Fibroblast of the conjunctiva (primary cell): ENCODE measurements around the gene POLR1G.

Source experiments
- DNase-seq: peaks from one replicate; pipeline ENCODE4 v3.0.0-alpha.2; 2010; ENCODE audit warnings: low read depth

Gene POLR1G

DNA sequence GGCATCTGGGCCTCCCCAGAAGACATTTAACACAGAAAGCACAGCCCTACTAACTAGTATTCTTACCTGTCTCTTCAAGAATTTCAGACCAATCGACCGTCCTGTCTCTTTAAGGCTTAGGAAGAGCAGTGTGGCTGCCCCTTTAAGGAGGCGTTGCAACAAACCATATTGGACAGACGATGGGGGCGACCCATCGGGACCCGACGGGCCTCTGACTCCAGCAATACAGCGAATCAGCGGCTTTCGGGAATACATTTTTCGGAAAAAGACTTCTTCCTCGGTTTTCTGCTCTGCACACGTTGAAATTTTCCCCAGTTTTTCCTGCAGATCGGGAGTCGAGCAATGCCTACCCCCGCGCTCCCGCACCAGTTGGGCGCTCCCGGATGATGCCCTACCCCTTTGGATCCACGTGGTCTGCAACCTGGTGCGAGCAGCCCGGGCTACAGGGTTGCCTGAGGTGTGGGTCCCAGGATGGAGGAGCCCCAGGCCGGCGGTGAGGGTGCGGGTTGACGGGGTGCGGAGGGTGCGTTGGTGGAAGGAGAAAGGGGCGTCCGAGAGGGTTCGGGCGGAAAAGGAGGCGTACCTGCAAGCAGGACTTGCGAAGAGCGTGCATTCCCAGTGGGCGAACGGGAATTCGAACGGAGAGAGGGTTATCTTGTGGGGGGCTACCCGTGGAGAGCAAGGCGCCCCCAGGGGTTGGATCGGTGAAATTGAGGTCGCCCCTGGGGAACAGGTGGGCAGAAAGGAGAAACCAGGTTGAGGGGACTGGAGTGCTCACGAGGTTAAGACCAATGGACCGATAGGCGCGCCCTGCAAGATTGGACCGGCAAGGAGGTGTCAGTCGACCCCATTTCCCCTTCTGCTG, at the start of gene POLR1G:
POLR1G (plus strand) TSS at position 419 of the 865 bp plus-strand sequence; CDS start at position 472, 53 bp downstream.
- peak; percentile 51 for DNase-seq

GRCh38 chr19:45356760-45357444, 49.5 kb upstream of the POLR1G start:
- no peak for DNase-seq

- DNase-seq, result no peak
These were observed 49.0 kb upstream of the POLR1G start for GRCh38 chr19:45357445-45357783.

DNA sequence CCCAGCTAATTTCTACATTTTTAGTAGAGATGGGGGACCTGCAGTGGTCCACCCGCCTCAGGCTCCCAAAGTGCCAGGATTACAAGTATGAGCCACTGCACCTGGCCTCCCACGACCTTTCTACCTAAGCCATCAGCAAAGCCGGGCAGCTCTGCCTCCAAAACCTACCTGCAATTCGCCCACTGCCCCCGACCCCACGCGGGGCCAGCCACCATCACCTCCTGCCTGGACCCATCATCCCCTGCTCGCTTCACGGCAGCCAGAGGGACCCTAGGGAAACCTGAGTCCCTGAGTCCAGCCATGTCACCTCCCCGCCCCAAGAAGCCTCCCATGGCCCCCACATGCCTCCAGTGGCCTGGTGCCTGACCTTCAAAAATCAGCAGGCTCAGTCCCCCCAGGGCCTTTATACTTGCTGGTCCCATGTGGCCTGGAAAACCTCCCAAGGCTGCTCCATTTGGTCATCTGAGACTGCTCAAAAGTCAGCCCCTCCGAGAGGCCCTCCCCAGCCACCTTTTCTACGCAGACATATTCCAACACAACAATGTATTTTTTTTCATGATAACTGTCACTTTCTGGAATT, 48.1 kb upstream of the POLR1G start:
- no peak for DNase-seq

DNA sequence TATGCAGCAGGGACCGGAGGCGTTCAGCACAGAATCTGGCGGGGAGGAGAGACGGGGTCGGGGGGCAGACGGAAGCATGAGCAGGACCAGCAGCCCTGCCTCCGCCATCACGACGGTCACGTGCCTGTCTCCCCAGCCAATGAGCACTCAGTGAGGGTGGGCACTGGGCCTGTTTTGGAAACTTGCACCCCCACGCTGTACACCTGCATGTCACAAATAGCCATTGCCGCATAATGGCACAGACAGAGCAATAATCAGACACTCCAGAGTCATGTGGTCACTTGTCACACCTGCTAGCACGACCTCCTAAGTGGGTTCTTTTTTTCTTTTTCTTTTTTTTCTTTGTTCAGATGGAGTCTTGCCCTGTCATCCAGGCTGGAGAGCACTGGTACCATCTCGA, 44.8 kb upstream of the POLR1G start:
- no peak for DNase-seq

- no peak for DNase-seq
These were observed 44.2 kb upstream of the POLR1G start for GRCh38 chr19:45362291-45362690.

DNA sequence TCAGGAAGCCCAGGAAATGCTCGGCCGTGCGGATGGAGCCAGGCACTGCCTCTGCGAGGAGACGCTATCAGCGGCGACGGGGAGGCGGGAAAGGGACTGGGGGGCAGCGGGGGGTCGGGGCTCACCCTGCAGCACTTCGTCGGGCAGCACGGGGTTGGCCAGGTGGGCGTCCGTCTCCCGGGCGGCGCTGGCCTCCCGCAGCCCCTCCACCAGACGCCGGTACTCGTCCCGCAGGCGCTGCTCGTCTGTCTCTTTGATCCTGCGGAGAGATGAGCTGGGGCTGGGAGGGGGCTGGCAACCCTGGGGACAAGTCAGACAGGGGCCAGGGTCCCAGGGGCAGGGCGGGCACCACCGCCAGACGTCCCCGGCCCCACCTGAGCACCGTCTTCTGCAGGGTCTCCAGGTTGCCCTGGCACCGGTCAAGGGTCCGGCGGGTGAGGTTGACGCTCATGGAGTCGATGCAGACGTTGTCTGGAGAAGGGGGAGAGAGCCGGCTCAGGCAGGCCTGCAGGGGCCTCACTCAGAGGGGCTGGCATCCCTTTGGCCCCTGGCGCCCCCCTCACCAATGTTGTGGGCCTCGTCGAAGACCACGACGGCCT, 42.5 kb upstream of the POLR1G start:
- DNase-seq, result no peak

DNA sequence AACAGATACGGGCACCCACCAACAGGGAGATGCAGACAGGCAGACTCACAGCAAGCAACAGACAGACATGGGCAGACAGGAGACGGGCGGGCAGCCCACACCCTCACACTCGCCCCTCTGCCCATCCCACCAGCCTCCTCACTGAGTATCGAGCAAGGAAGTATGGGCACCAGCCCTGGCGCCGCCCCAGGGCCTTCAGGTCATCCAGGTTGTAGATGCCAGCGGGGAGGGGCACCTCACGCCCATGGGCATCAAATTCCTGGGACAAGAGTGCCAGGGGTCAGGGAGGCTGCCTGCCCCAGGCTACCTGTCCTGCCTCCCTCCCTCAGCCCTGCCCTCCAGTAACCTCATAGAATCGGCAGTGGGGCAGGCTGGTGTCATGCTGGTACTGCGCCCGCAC, 41.7 kb upstream of the POLR1G start:
- no peak for DNase-seq

DNA sequence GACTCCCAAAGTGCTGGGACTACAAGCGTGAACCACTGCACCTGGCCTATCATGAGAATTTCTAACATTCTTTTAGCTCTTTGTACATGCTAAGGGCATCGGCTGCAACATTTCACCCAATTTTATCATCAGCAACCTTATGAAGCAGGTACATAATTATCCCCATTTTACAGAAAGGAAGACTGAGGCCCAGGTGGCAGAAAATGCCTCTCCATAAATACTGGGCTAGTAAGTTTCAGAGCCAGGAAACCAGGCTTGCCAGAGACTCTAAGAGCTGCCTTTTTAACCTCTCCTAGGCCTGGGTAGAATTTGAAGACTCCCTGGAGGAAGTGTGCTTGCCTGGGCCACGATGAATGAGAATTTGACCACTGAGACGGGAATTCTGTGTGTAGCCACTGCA, 38.3 kb upstream of the POLR1G start:
- no peak for DNase-seq

DNA sequence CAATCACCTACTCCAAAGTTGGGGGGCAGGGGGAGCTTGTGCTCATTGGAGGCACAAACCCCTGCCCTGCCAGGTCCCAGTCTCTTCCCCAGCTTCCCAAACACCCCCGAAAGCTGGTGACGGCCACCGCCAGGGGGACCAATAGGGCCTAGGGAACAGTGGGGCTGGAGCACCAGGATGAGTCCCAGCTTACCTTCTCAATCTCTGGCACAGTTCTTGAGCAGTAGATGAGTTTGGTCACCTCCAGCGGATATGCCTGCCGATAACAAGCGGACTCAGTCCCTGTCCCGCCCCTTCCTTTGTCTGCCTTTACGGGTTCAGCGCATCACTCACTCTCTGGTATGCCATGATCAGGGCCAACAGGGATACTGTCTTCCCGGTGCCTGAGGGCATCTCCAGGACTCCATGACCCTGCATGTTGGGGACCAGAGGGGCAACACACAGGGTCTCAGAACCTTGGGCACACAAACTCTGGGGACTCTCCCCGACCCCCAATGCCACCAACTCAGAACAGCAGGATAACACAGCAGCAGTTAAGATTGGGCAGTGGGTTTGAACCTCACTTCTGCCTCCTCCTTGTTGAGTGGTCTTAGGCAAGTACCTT, 37.6 kb upstream of the POLR1G start:
- no peak for DNase-seq

- peak; percentile 94 for DNase-seq
These were observed 35.8 kb upstream of the POLR1G start, which contains the start of gene ERCC2 for GRCh38 chr19:45370410-45371204. Gene ERCC2, minus strand, starts transcription at chr19:45370573. Its CDS starts 33 bp downstream, at chr19:45370540.

DNA sequence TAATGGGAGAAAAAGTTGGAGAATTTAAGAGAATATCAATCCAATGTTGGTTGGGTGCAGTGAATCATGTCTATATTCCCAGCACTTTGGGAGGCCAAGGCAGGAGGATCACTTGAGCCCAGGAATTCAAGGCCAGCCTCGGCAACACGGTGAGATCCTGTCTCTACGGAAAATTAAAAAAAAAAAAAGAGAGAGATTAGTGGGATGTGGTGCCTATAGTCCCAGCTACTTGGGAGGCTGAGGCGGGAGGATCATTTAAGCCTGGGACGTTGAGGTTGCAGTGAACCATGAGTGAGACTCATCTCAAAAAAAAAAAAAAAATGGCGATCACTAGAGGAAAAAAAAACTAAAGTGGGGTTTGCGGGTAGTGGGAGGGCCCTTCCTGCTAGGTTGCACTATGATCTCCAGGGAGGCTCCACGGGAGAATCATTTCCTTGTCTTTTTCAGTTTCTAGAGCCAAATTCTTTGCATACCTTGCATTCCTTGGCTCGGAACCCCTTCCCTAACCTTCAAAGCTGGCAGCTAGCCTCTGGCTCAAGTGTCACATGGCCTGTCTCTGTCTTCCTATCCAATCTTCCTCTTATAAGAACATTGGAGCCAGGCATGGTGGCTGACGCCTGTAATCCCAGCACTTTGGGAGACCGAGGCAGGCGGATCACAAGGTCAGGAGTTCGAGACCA, 30.3 kb upstream of the POLR1G start:
- peak; percentile 82 for DNase-seq

- DNase-seq, result no peak
These were observed 26.3 kb upstream of the POLR1G start for GRCh38 chr19:45380107-45380506.

DNA sequence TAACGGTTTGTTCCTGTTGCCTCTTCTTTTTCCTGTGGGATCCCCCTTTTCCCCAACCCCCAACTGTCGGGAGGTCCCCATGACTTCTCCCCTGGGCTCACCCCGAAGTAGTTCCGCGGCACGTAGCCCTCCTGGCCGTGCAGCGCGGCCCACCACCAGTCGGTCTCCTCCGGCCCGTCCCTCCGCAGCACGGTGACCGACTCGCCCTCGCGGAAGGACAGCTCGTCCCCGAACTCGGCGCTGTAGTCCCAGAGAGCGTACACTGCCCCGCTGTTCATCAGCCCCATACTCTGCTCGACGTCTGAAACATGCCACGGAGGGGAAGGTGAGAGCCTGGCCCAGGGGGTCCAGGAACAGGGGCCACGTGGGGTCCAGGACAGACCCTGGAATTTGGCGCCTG, 24.0 kb upstream of the POLR1G start:
- no peak for DNase-seq

GRCh38 chr19:45385392-45386221, 20.8 kb upstream of the POLR1G start:
- no peak for DNase-seq

DNA sequence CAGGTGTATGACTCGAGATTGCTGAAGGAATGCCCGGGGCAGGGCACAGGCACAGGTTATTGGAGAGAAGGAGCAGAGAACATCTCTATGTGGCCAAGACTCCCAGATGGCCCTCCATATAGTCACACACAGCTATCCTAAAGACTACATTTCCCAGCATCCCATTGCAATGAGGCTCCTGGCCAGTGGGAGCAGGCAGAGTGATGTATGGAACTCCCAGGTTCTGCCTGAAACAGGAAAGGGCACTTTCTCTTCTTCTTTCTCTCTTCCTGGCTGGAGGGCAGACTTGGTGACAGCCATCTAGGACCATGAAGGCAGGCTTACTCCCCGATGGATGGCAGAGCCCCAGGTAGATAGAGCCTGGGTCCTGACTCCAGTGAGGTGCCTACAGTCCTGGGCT, 15.1 kb upstream of the POLR1G start:
- no peak for DNase-seq

DNA sequence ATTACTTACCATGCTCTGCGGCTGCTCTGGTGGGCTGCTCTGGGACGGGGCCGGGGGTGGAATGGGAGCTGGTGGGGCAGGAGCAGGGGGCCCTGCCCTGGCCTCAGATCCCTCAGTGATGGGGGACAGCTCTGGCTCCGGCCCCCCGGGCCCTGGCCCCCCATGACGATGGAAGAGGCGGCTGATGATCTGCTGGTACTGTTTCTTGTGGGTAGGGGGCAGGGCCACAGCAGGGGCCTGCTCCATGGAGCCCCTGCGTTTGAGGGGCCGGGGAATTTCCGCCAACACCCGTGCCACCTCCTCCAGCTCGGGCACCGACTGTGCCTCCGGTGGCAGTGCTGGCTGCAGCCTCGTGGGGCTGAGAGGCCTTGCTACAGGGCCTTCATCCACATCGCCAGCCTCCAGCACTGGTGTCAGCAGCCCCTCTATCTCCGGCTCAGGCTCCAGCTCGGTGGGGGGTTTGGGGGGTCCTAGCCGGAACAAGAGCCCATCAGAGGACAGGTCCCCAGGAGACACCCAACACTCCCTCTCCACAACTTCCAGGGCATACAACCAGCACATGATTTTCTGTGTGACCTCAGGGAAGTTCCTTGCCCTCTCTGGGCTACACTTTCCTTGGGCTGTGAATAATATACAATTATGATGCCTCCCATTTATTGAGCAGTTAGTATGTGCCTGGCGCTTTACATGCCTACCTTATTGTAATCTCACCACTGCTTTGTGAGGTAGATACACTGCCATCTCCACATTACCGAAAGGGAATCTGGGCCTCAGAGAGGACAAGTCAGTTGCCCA, 14.4 kb upstream of the POLR1G start:
- DNase-seq, result no peak

GRCh38 chr19:45395821-45396617, 10.4 kb upstream of the POLR1G start:
- no peak for DNase-seq
